Dedifferentiated amniotic fluid mesenchymal stem cell (primary cell): Measurements from ENCODE around the gene KLHL3.
"Not testable (repeated sequence)": the region's sequence is repeated elsewhere in the genome, so short reads cannot be mapped to it uniquely, and the experiment has no call there.

Experiments
- DNase-seq: peaks from one replicate; pipeline ENCODE4 v3.0.0-alpha.2; 2016; ENCODE audit errors: extremely low spot score

The KLHL3 gene

GRCh38 chr5:137667341-137667740 is 68.5 kb downstream of the KLHL3 start:
- DNase-seq = no peak

GRCh38 chr5:137666901-137667300 is 69.0 kb downstream of the KLHL3 start:
- no peak for DNase-seq

- no peak for DNase-seq
These were observed 69.4 kb downstream of the KLHL3 start for GRCh38 chr5:137666461-137666850.

GRCh38 chr5:137665678-137666460 is 70.0 kb downstream of the KLHL3 start:
- DNase-seq = no peak

- DNase-seq = peak; percentile 66
These were observed 75.5 kb downstream of the KLHL3 start for GRCh38 chr5:137660349-137660817.

GRCh38 chr5:137659209-137659608 is 76.7 kb downstream of the KLHL3 start:
- no peak for DNase-seq

GRCh38 chr5:137658324-137658723 is 77.6 kb downstream of the KLHL3 start:
- no peak for DNase-seq

- no peak for DNase-seq
These were observed 78.8 kb downstream of the KLHL3 start for GRCh38 chr5:137657073-137657472.

- DNase-seq = no peak
These were observed 79.3 kb downstream of the KLHL3 start for GRCh38 chr5:137656558-137656957.

- no peak for DNase-seq
These were observed 84.9 kb downstream of the KLHL3 start for GRCh38 chr5:137651022-137651421.

- DNase-seq = peak; percentile 54
These were observed 86.5 kb downstream of the KLHL3 start for GRCh38 chr5:137649228-137649935.

- DNase-seq = no peak
These were observed 87.5 kb downstream of the KLHL3 start for GRCh38 chr5:137648361-137648760.

GRCh38 chr5:137647401-137647800 is 88.5 kb downstream of the KLHL3 start:
- no peak for DNase-seq

GRCh38 chr5:137646761-137647160 is 89.1 kb downstream of the KLHL3 start:
- no peak for DNase-seq

- DNase-seq = not testable (repeated sequence)
These were observed 92.8 kb downstream of the KLHL3 start for GRCh38 chr5:137643081-137643480.

GRCh38 chr5:137642091-137642490 is 93.8 kb downstream of the KLHL3 start:
- no peak for DNase-seq

GRCh38 chr5:137641148-137641547 is 94.7 kb downstream of the KLHL3 start:
- DNase-seq = no peak

- DNase-seq = no peak
These were observed 96.2 kb downstream of the KLHL3 start for GRCh38 chr5:137639645-137640044.

GRCh38 chr5:137638841-137639240 is 97.0 kb downstream of the KLHL3 start:
- no peak for DNase-seq

GRCh38 chr5:137636830-137637714 is 98.8 kb downstream of the KLHL3 start:
- DNase-seq = no peak

- no peak for DNase-seq
These were observed 99.8 kb downstream of the KLHL3 start for GRCh38 chr5:137636099-137636498.

- DNase-seq = no peak
These were observed 100.4 kb downstream of the KLHL3 start for GRCh38 chr5:137635521-137635921.
